CD4-positive, alpha-beta T cell treated with Interleukin-6 at 100 ng/mL for 8 hours (primary cell): Measurements from ENCODE around the gene FBXO24.

ENCODE experiments used
- DNase-seq: peaks from one replicate; pipeline ENCODE4 v3.0.0-alpha.2; 2020; ENCODE audit warnings: mixed read lengths, low spot score

The FBXO24 gene

DNA sequence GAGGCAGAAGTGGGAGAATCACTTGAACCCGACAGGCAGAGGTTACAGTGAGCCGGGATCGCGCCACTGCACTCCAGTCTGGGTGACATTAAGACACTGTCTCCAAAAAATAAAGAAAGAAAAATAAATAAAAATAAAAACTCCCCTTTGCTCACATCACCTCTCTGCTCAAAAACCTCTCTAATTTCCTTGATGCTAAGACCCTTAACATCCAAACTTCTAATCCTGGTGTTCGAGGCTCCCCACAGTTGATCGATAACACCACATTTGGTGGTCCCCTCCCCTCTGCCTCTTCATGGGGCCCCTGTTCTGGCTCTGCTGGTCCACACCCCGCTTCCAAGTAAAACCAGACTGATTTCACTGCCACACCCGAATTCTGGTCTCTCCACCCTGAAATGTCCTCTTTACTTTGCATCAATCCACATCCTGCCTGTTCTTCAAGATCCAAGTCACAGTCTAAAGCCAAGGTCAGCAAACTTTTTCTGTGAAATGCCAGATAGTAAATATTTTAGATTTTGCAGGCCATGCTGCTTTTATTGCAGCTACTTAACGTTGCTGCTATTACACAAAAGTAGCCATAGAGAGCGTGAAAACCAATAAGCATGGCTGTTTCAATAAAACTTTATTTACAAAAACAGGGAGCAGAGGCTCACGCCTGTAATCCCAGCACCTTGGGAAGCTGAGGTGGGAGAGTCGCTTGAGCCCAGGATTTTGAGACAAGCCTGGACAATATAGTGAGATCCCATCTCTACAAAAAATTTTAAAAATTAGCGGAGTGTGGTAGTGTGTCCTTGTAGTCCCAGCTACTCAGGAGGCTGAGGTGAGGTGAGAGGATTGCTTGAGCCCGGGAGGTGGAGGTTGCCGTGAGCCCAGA is 38.1 kb downstream of the FBXO24 start:
- DNase-seq, result no peak

DNA sequence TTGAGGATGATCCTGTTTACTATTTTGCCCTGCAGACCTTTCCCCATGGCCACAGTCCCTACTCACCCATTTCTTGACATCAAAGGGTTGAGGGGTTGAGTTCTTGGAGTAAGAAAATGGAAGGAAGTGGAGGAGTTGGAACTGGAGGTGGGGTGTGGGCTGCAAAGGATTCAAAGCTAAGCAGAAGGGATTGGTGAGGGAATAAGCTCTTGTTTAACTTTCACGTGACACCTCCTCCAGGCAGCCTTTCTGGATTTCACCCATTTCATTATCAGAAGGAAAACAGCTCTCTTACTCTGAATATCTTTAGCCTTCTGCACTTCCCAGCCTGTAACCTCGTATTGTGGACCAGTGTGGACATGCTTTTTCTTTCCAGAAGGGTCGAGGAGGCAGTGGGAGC is 39.9 kb downstream of the FBXO24 start:
- DNase-seq, result no peak

DNA sequence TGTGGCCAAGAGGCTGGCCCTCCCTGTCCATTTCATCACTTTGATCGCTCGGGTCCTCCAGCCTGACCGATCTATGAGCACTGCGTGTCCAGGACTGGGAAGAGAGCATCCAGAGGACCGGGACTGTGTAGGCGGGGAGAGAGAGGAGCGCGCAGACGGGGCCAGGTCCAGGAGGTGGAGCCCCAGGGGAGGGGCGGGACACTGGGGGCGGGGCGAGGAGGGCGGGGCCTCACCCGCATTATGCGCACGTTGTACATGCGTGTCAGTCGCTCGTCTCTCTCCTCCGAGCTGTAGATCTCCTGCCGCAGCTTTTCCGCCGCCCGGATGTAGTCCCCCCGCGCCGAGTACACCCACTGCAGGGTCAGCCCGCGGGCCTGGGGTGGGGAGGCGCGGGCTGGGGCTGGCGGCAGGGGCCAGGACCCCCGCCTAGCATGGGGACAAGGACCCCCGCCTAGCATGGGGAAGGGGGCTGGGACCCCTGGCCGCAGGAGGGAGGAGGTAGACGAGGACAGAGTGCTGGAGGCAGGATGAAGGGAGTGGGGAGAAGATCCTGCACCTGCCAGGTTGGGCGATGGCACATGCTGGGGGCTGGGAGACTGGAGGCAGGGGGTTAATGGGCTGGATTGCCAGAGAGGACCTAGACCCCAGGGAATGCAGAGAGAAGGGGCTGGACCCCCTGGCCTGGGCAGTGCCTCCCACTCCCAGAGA is 40.6 kb downstream of the FBXO24 start:
- peak; percentile 95 for DNase-seq

DNA sequence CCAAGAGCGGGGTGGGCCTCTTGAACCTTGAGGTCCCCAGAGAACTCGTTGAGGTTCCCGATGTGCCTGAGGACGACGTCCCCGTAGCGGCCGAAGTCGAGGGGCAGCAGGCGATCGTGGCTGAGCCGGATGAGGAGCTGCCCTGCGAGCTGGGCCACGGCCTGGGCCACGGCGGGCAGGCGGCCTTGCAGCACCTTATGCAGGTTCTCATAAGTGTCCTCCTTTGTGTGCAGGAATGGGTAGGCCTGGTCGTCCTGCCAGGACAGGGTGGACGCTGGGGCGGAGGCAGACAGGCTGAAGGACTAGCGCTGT is 41.1 kb downstream of the FBXO24 start:
- DNase-seq, result no peak

DNA sequence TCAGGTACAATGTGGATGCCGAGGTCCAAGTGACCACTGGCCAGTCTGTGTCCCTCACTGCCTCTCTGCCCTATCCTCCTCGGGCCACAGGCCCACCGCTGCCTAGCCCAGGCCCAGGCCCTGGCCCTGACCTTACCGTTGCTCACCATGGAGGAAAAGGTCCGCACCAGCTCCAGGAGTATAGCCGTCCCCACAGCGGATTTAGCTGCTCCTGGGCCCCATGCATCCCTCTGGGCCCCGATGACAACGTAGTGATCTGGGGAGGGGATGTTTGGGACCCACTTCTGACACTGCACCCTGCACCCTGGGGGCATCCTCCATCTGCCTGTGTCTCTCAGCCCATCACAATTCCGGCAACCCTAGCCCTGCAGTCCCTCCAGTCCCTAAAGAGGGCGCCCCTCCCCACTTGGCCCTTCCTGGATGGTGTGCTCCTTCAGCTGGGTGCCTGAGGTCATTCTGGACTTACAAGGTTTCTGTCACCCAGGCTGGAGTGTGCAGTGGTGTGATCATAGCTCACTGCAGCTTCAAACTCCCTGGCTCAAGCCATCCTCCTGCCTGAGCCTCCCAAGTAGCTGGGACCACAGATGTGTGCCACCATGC is 43.1 kb downstream of the FBXO24 start:
- no peak for DNase-seq

DNA sequence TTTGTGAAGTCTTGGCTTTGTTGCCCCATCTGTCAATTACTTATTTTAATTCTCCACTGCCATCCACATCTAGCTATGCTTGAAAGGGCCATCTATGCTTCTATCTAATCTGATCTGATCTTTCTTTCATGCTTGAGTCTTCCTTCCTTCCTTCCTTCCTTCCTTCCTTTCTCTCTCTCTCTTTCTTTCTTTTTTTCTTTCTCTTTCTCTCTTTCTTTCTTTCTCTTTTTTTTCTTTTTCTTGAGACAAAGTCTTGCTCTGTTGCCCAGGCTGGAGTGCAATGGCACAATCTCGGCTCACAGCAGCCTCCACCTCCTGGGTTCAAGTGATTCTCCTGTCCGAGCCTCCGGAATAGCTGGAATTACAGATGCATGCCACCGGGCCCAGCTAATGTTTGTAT is 43.9 kb downstream of the FBXO24 start:
- DNase-seq, result no peak

DNA sequence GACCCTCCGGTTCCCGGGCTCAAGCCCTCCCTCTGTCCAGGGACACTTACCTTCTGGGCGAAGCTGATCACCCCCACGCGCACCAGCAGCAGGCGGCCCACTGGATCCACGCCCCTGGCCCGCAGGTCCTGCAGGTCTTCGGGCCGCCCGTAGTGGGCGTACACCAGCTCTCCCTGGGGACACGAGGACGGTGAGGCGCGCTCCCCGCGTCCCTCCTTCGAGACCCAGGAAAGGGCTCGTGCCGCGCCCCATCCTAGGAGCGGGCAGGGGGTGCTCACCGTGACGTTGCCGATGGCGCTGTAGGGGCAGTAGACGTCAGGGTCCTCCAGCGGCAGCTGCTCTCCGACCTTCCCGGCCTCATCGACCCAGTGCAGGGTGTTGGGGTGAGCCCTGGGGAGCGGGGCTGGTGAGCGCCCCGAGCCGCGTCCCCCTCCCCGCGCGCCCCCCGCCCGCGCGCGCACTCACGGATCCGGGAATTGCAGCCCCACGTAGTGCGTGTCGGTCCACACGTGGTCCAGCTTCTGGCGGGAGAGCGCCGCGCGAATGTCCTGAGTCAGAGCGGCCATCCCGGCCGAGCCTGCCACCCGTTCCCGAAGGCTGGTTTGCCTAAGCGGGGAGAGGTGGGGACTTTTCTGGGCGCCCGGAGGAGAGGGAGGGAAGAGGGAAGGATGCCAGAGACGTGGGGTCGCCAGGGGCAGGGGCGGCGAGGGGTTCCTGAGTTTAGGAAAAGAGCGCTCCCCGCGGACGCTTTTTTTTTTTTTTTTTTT is 47.0 kb downstream of the FBXO24 start:
- DNase-seq, result peak; percentile 59

DNA sequence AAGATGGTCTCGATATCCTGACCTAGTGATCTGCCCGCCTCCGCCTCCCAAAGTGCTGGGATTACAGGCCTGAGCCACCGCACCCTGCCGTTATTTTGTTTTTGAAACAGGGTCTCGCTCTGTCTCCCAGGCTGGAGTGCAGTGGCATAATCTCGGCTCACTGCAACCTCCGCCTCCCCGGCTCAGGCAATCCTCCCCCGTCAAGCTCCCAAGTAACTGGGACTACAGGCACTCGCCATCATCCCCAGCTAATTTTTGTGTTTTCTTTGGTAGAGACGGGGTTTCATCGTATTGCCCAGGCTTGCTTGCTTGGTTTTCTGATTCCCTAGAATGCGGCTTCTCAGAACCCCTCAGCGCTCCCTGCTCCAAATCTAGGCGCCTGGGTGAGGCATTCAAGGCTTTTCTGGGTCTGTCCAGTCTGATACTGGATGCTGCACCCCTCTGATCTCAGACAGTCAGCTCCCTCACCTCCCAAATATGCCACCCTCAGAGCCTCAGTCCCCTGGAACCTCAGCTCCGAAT is 53.9 kb downstream of the FBXO24 start:
- no peak for DNase-seq

DNA sequence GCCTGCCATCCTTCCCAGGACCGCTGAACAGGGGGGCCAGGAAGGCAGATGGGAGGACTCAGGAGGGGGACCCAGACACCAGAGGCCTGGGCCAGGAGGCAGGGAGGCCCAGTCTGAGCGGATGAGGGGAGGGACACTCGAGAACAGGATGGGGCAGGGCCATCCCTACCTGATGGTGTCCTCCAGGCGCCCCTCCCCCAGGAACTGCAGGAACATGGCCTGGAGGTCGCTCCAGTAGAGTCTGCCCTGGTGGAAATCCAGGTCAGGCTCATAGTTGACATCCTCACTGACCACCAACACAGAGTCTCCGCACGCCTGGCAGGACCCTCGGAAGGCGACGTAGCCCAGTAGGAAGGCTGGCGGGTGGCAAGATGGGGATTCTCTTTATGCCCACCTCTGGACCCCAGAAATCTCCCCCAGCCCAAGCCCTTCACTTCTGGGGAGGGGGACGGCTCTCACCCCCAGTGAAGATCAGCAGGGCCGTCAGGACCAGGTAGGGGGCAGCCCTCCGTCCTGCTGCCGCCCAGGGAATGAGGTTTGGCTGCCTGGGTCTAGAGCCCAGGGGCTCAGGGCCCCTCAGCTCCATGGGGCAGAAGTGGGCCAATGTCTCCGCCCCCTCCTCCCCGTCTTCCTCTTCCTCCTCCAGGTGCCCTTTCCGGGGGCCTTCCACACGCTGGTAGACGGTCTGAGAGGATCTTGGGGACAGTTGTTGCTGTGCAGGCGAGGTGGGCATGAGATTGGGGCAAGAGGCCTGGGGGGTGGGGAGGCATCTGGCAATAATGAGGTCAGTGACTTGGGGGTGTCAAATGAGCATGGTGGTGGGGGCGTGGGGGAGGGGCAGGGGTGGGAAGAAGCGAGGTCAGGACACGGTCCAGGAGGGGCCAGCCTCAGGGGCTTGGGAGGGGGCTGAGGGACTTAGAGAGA is 54.7 kb downstream of the FBXO24 start:
- DNase-seq, result no peak

DNA sequence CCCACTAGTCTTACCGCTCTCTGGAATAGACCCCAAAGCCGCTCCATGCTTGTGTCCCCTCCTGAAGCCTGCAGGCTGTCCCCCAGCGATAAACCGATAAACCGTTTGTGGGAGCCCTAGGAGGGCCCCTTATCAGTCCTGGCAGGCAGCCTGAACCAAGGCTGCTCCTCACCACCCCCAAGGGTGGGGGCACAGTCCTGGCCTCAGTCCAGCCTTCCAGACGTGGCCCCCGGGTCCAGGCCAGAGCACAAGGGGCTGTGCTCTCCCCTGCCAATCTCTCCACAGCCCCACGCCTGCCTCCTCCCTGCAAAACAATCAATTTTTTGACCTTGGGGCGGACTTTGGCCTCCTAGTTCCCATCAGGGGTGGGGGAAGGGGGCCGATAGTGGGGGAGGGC is 55.3 kb downstream of the FBXO24 start, which contains the start of gene TFR2:
Gene TFR2 (minus strand): TSS at position 90 of the 397 bp plus-strand sequence. CDS start 43 bp downstream, at position 47.
- no peak for DNase-seq

DNA sequence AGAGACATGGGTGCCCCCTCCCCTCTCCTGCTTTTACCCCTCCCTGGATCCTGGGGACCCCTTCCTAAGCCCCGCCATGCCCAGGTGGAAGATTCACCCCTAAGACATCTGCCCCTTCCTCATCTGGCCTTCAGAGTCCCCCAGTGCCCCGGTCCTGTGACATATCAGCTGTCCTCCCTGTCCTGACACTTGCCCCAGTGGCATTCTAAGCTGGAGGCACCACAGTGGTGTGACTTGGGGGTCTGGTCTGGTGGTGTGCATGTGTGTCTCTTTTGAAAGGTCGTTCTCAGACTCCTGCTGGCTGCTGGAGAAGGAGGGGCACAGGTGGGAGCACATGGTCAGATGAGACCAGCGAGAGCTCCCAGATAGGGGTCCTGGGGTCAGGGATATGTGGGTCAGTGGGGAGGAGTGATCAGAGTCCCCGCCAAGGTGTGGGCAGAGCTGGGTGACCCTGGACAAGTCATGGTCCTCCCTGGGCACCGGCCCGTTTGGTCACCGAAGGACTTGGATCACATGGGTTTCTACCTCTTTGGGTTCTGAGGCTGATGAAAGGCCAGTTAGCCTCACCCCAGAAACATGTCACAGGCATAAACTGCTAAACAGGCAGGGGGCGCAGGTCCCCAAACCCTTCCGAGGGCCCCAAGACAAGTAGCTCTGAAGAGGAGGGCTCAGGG is 55.9 kb downstream of the FBXO24 start:
- no peak for DNase-seq

DNA sequence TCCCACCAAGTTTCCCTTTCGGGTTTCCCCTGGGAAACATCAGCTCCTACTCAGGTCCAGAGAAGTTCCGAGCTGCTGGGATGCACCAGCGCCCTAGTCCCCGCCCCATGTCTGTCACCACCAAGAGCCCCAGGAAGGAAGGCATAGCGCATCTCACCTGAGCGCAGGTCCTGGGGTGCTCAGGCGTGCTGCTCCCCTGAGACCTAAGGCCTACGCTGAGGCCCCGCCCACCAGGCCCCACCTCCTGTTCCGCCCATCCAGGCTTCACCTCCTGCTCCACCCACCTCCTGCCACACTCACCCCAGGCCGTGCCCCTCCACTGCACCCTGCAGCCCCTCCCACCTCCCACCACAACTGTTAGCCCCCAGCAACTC is 56.4 kb downstream of the FBXO24 start:
- DNase-seq, result no peak

DNA sequence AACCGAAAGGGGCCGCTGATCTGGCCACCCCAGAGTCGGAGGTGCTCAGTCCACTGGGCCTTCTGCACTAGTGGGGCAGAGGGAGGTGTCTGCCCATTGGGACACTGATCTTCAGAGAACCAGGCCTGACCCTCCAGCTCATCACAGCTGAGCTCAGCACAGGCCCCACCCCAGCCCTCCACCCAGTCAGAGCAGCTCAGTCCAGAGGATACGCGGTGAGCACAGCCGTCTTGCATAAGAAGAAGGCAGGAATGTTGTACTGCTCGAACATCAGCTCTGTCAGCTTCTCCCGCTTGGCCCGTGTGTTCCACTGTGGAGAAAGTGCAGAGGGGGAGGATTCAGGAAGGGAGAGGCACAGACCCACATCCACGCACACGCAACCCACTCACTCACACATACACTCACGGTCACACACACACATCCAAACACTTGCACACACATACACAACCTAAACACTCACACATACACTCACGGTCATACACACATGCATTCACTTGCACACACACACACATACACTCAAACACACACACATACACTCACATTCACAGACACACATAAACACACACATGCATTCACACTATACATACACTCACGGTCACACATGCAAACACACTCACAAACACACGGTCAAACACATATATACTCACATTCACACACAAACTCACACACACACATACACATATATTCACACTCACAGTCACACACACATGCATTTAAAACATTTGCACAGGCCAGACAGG is 63.9 kb downstream of the FBXO24 start:
- no peak for DNase-seq
